Smooth muscle cell (in vitro differentiated cells): ENCODE results near the gene ZFHX3. TPM values are rescaled to one million over a fixed set of nuclear protein-coding genes. Genes with fewer than 3 reads are reported as not detected.

Experiments used
- DNase-seq: peaks from one replicate; lab custom pipeline; 2025; ENCODE audit not compliant: unreplicated experiment; lab: John Stamatoyannopoulos, UW
- H2AFZ ChIP-seq: fragments of 200-600 bp; sonication (generic); 2 replicates; pipeline ENCODE4 v1.6.0; 2016; ENCODE audit warnings: antibody characterized with exemption, low read depth, mild to moderate bottlenecking
- H3F3A ChIP-seq: fragments of 200-600 bp; sonication (generic); 2 replicates; pipeline ENCODE4 v1.6.0; 2017; ENCODE audit warnings: antibody characterized with exemption, low read depth
- H3K27ac ChIP-seq: fragments of 200-600 bp; sonication (generic); 2 replicates; pipeline ENCODE4 v1.5.1; 2016; ENCODE audit warnings: low read depth, mild to moderate bottlenecking
- H3K27me3 ChIP-seq: fragments of 200-600 bp; sonication (generic); 2 replicates; pipeline ENCODE4 v1.6.1; 2016; ENCODE audit warnings: low read depth, mild to moderate bottlenecking
- H3K36me3 ChIP-seq: fragments of 200-600 bp; sonication (generic); 2 replicates; pipeline ENCODE4 v1.5.1; 2016; ENCODE audit warnings: low read depth
- H3K4me1 ChIP-seq: fragments of 200-600 bp; sonication (generic); 2 replicates; pipeline ENCODE4 v1.5.1; 2016; ENCODE audit warnings: low read depth
- H3K4me2 ChIP-seq: fragments of 200-600 bp; sonication (generic); 2 replicates; pipeline ENCODE4 v1.6.0; 2016; ENCODE audit warnings: mild to moderate bottlenecking
- H3K4me3 ChIP-seq: fragments of 200-600 bp; sonication (generic); 2 replicates; pipeline ENCODE4 v1.5.1; 2016; ENCODE audit warnings: mild to moderate bottlenecking
- H3K79me2 ChIP-seq: fragments of 200-600 bp; sonication (generic); 2 replicates; pipeline ENCODE4 v1.6.0; 2016; ENCODE audit warnings: low read depth, mild to moderate bottlenecking
- H3K9ac ChIP-seq: fragments of 200-600 bp; sonication (generic); 2 replicates; pipeline ENCODE4 v1.6.0; 2016; ENCODE audit warnings: low read depth
- H3K9me3 ChIP-seq: fragments of 200-600 bp; sonication (generic); replicated peaks from 2 replicates; pipeline ENCODE4 v1.5.1; 2016; ENCODE audit warnings: low read depth
- H4K20me1 ChIP-seq: fragments of 200-600 bp; sonication (generic); 2 replicates; pipeline ENCODE4 v1.6.0; 2016; ENCODE audit warnings: low read depth
- WGBS: methylation state at CpG from one replicate; pipeline ENCODE4 v1.1.7; 2016; ENCODE audit warnings: low lambda C conversion rate; 5-methylcytosine and 5-hydroxymethylcytosine counted together
- polyA plus RNA-seq: library from polyadenylated mRNA; unstranded; fragments of >200 nt; fragmentation: Nextera tagmentation; extraction: Ambion mirVana; gene quantifications from 2 replicates; pipeline ENCODE4 v1.2.1, GENCODE V29; 2016
- total RNA-seq: library from RNA; depleted of rRNA; stranded (reverse); fragments of >200 nt; gene quantifications from 2 replicates; pipeline ENCODE4 v1.2.3, GENCODE V29; 2014
- TF ChIP-seq, protein P1 (sequence below): fragments of 200-600 bp; sonication (generic); IDR thresholded peaks from 2 replicates; pipeline ENCODE4 v1.5.1; 2017; ENCODE audit warnings: borderline replicate concordance, mild to moderate bottlenecking, antibody characterized with exemption; ENCODE audit not compliant: insufficient read depth, poor library complexity, severe bottlenecking

Gene ZFHX3
- total and polyA plus RNA-seq, 2 experiments from 2014 or later: 3.1 to 9.8 TPM

DNA sequence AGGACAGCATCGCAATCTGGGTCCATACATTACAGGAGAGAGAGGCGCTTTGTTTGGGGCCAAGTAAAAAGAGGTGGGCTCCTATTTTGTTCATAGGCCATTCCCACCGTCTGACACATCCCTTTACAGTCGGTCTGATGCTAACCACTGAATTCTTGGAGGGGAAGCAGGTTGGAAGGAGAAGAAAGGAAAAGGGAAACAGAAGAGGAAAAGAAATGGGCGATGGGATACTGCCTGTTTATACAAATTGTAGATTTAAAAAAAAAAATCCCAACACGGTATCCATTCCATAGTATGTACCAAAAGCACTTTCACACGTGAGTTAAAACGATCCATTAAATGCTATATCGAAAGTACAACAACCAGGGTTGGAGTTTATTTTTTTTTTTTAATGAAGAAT is 4.0 kb upstream of the ZFHX3 start:
- Histone ChIP-seq H3K27ac (peak overlapping the region; percentile 80), H3K36me3 (no peaks in the 10 kb centered on the region), H3K4me1 (peaks cover 65% of the 10 kb centered on the region), H3K79me2 (peaks cover 68% of the 10 kb centered on the region), H3K9ac (no peak overlapping the region), H4K20me1 (no peaks in the 10 kb centered on the region), H3K9me3 (no peaks in the 10 kb centered on the region), H3F3A (peaks cover 21% of the 10 kb centered on the region), H3K4me2 (peak overlapping the region; percentile 100), H3K4me3 (no peak overlapping the region), H3K27me3 (no peaks in the 10 kb centered on the region), H2AFZ (no peak overlapping the region)
- 71% methylated on average over 9 of the region's 9 CpGs for WGBS
- no peak for DNase-seq
- TF ChIP-seq, protein P1, sequence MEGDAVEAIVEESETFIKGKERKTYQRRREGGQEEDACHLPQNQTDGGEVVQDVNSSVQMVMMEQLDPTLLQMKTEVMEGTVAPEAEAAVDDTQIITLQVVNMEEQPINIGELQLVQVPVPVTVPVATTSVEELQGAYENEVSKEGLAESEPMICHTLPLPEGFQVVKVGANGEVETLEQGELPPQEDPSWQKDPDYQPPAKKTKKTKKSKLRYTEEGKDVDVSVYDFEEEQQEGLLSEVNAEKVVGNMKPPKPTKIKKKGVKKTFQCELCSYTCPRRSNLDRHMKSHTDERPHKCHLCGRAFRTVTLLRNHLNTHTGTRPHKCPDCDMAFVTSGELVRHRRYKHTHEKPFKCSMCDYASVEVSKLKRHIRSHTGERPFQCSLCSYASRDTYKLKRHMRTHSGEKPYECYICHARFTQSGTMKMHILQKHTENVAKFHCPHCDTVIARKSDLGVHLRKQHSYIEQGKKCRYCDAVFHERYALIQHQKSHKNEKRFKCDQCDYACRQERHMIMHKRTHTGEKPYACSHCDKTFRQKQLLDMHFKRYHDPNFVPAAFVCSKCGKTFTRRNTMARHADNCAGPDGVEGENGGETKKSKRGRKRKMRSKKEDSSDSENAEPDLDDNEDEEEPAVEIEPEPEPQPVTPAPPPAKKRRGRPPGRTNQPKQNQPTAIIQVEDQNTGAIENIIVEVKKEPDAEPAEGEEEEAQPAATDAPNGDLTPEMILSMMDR: no peak

DNA sequence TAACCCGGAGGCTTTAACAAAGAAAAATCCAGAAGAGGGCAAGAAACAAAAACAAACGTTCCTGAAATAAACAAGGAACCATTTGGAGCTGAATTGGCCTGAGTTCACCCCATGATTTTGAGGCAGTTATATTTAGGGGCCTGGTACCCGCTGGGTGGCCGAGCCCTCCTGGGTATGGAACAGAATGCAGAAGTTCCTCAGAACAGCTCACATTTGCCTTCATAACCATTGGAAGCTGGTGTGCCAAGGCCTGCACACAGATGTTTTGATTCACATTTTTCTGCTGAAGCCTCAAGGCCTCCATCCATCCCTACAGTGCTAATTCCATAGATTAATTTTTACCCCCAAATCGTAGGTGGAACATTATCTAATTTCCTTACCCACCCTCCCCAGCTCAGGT is 3.3 kb upstream of the ZFHX3 start:
- no peak overlapping the region for H3K4me3 ChIP-seq
- H3K4me1 ChIP-seq: peaks cover 58% of the 10 kb centered on the region
- no peak overlapping the region for H3K4me2 ChIP-seq
- peak overlapping the region; percentile 36 for H3K27ac ChIP-seq
- no peaks in the 10 kb centered on the region for H3K9me3 ChIP-seq
- no peaks in the 10 kb centered on the region for H3K36me3 ChIP-seq
- H3K9ac ChIP-seq: no peak overlapping the region
- WGBS: 76% methylated on average over 5 of the region's 5 CpGs
- no peak for DNase-seq
- H3K79me2 ChIP-seq: peaks cover 60% of the 10 kb centered on the region
- no peaks in the 10 kb centered on the region for H3K27me3 ChIP-seq
- H4K20me1 ChIP-seq: no peaks in the 10 kb centered on the region
- H2AFZ ChIP-seq: no peak overlapping the region
- TF ChIP-seq, protein P1: no peak
- peaks cover 14% of the 10 kb centered on the region for H3F3A ChIP-seq

DNA sequence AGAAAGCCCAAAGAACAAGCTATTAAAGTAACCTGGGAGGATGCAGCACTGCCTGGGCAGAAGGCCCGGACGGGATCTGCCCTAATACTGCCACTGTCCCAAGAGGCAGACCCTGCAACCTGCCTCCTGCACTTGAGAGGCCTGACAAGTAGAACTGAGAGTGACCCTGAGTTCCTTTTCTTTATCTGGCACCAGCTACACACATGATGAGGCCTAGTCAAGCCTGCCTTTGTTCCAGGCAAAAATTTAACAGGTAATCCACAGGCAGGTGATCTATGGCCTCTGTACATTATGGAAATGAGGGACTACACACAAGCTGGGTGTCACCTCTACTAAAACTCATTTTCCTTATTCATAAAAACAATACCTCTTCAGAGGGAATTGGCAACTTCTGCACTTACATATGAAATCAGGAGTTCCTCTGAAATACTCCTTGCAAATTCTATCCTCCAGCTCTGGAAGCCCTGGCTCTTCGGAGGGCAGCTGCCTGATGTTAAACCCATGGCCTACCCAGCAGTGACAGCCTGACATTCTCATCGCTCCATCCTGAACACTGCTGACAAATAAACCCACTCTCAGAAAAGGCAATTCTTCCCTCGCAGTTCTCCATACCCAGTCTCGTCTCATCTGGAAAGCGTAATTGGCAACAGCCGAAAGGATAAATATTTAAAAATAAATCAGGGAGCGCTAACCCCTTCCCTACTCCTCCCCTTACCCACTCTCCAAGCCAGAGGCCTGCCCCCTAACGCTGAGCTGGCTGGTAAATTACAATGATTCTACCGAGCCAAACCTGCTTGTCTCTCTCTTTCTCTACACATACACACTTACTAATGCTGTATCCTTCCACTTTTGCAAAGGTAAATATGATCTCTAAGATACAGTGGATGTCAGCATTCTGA is 2.5 kb upstream of the ZFHX3 start:
- TF ChIP-seq, protein P1: no peak
- H3K4me1 ChIP-seq: peaks cover 50% of the 10 kb centered on the region
- H3K36me3 ChIP-seq: no peaks in the 10 kb centered on the region
- H3K79me2 ChIP-seq: peaks cover 58% of the 10 kb centered on the region
- no peaks in the 10 kb centered on the region for H4K20me1 ChIP-seq
- 57% methylated on average over 11 of the region's 11 CpGs for WGBS
- H3K27me3 ChIP-seq: no peaks in the 10 kb centered on the region
- H3K4me3 ChIP-seq: no peak overlapping the region
- no peaks in the 10 kb centered on the region for H3K9me3 ChIP-seq
- H3K27ac ChIP-seq: peak overlapping the region; percentile 36
- no peak overlapping the region for H3K4me2 ChIP-seq
- no peak for DNase-seq
- H3F3A ChIP-seq: peaks cover 9% of the 10 kb centered on the region
- no peak overlapping the region for H3K9ac ChIP-seq
- no peak overlapping the region for H2AFZ ChIP-seq
